CD4-positive, alpha-beta T cell treated with Interferon gamma for 1 hour (primary cell): ENCODE data around the gene NFKBIL1.
"Not testable (repeated sequence)": the region's sequence is repeated elsewhere in the genome, so short reads cannot be mapped to it uniquely, and the experiment has no call there.

Experiments used
- DNase-seq: peaks from one replicate; pipeline ENCODE4 v3.0.0-alpha.2; 2020

NFKBIL1 gene

GRCh38 chr6:31546958-31547726 lies at the start of gene NFKBIL1:
TSS of gene NFKBIL1 (plus strand) at chr6:31547608. CDS start at chr6:31547695, 87 bp downstream.
- peak; percentile 94 for DNase-seq

GRCh38 chr6:31498748-31499147 lies 48.7 kb upstream of the NFKBIL1 start:
- DNase-seq, result no peak

DNA sequence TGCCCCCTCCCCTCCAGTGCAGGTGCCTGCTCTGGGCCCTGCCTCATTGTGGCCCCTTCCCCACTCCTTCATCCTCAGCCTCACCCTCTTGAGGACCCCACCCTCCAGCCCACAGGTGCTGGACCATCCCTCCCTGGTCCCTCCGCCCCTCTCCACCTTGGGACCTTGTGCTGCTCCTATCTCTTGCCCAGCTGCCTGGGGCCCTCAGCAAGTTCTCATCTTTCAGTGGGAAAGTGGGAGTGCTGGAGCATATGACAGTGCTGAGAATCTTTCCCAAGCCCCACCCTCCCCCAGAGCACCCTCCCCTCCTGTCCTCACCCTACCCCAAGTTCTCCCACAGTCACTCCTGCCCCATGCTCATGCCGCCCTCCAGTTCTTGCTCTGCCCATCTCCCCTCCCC lies 47.8 kb upstream of the NFKBIL1 start:
- DNase-seq, result not testable (repeated sequence)

DNA sequence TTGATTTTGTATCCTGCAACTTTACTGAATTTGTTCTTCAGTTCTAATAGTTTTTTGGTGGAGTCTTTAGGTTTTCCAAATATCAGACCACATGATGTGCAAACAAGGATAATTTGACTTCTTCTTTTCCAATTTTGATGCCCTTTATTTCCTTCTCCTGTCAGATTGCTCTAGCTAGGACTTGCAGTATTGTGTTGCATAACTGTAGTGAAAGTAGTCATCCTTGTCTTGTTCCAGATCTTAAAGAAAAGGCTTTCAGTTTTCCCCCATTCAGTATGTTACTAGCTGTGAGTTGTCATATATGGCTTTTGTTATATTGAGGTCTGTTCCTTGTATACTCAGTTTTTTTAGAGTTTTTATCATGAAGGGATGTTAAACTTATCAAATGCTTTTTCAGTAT lies 44.8 kb upstream of the NFKBIL1 start:
- no peak for DNase-seq

- DNase-seq, result not testable (repeated sequence)
Observed at GRCh38 chr6:31509036-31509435, 38.4 kb upstream of the NFKBIL1 start.

- no peak for DNase-seq
Observed at GRCh38 chr6:31510007-31510406, 37.4 kb upstream of the NFKBIL1 start.

DNA sequence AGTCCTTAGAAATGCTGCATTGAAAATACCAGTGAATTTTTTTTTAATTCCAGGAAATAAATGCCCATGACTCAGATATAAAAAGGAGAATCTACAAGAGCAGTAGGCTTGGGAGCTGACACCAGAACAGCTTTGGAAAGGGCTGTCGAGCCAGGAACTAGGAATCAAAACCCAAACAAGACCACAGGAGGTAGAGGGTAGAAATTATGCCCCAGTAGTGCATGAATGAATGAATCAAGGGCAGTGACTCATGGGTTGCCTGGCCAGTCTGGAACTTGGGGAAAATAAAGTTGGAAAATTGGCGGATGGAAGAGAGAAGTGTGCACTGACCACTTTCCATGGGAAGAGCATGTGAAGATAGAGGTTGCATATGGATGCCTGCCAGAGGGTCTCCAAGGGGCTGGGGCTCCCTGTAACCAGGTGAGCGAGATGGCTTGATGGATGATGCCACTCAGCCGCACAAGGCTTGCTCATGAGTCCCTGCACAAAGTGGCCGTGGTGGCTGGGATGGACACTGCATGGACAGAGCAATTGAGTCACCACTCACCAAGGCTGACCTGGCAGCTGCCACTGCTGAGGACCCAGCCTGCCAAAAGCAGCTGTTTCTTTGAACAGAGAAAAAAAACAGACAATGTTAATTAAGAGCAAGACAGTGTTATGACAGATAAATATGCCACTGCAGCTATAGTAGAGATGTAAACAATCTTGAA lies 33.8 kb upstream of the NFKBIL1 start:
- no peak for DNase-seq

- DNase-seq, result no peak
Observed at GRCh38 chr6:31521835-31522234, 25.6 kb upstream of the NFKBIL1 start.

- no peak for DNase-seq
Observed at GRCh38 chr6:31525553-31525931, 21.9 kb upstream of the NFKBIL1 start.

- no peak for DNase-seq
Observed at GRCh38 chr6:31525932-31526591, 21.3 kb upstream of the NFKBIL1 start.

GRCh38 chr6:31528307-31528777 lies 19.1 kb upstream of the NFKBIL1 start:
- no peak for DNase-seq

GRCh38 chr6:31528821-31529328 lies 18.5 kb upstream of the NFKBIL1 start, which contains the start of gene MCCD1:
TSS of gene MCCD1 (plus strand) at chr6:31528962. CDS start at chr6:31529015, 53 bp downstream.
- DNase-seq, result no peak

GRCh38 chr6:31529329-31530150 lies 17.9 kb upstream of the NFKBIL1 start:
- no peak for DNase-seq

- DNase-seq, result no peak
Observed at GRCh38 chr6:31530659-31531058, 16.7 kb upstream of the NFKBIL1 start.

DNA sequence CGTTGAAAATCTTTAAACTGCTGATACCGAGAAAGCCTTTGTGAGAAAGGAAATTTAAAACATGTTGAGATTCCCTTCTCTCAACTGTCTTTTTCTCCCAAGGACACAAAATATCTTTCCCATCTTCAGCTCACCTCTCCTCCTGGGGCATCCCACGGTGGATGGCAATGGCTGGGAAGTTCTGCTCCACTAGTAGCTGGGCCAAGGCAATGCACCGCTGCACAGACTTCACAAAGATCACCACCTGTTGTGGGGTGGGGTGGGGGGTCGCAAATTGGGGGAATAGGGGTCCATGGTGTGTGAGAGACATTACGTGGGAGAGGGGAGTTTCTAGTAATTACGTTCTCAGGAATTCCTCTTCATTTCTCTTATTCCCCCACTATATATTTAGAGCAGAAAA lies 16.2 kb upstream of the NFKBIL1 start:
- no peak for DNase-seq

DNA sequence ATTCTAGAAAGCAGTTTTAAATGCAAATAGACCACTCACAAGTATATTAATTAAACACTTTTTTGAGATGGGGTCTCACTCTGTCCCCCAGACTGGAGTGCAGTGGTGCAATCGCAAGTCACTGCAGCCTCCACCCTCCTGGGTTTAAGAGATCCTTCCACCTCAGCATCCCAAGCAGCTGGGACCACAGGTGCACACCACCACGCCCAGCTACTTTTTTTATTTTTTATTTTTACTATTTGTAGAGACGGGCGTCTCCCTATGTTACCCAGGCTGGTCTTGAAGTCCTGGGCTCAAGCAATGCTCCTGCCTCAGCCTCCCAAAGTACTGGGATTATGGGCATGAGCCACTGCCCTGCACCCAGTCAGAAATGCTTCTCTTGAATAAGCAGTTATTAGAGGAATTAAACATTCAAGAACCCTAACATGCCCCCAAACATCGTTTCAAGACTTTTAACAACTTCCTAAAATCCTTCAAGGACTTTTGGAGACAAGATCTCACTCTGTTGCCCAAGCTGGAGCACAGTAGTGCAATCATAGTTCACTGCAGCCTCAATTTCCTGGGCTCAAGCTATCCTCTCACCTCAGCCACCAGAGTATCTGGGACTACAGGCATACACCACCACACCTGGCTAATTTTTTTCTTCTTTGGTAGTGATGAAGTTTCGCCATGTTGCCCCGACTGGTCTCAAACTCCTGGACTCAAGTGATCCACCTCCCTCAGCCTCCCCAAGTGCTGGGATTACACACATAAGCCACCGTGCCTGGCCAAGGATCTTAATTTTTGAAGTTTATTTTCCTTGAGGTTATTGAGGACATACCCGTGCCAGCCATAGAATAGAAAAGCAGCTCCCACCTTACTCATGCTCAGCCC lies 15.4 kb upstream of the NFKBIL1 start:
- DNase-seq, result no peak

GRCh38 chr6:31532644-31533454 lies 14.6 kb upstream of the NFKBIL1 start:
- no peak for DNase-seq

DNA sequence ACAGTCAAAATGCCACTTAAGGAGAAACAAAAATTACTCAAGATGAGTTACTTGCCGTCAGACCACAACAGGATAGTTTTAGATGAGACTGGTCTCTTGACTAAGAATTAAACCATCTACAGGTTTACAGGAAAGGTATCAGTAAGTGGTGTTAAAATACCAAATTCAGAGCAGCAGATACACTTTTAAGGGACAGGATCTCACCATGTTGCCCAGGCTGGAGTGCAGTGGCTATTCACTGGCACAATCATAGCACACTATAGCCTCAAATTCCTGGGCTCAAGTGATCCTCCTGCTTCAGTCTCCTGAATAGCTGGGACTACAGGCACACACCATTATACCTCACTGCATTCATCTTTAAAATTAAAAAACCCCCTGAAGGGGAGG lies 14.0 kb upstream of the NFKBIL1 start:
- DNase-seq, result no peak

DNA sequence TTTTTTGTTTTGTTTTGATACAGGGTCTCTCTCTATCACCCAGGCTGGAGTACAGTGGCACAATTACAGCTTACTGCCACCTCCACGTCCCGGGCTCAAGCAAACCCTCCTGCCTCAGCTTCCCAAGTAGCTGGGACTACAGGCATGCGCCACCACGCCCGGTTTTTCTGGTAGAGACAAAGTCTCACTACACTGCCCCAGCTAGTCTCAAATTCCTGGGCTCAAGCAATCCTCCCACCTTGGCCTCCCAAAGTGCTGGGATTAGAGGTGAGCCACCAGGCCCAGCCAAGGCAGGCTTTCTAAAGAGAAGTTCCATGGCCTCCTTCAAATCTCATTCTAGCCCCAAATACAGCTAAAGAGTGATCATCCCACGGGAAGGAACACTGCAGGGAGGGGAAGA lies 13.4 kb upstream of the NFKBIL1 start:
- no peak for DNase-seq

GRCh38 chr6:31534521-31535040 lies 12.8 kb upstream of the NFKBIL1 start:
- DNase-seq, result no peak
